Peyer's patch (tissue), 4 donors: Measurements from ENCODE around the gene FEN1. TPM values are rescaled to one million over a fixed set of nuclear protein-coding genes. Genes with fewer than 3 reads are reported as not detected.

ENCODE experiments used
- DNase-seq, 3 donors: peaks; one replicate each; pipeline ENCODE4 v3.0.0-alpha.2; 2017 to 2019
- H3K27ac ChIP-seq, 4 donors: fragments of 200-600 bp; sonication (generic); one replicate each; pipeline ENCODE4 v1.5.1; 2016 to 2019
- H3K27me3 ChIP-seq, 2 donors: fragments of 200-600 bp; sonication (generic); one replicate each; pipeline ENCODE4 v1.5.1; 2019
- H3K36me3 ChIP-seq, 3 donors: fragments of 200-600 bp; sonication (generic); one replicate each; pipeline ENCODE4 v1.5.1; 2016 to 2019
- H3K4me1 ChIP-seq, 4 donors: fragments of 200-600 bp; sonication (generic); one replicate each; pipeline ENCODE4 v1.5.1; 2016 to 2019
- H3K4me3 ChIP-seq, 4 donors: fragments of 200-600 bp; sonication (generic); 1 replicate in 3 of 4; 2 replicates in 1 of 4; pipeline ENCODE4 v1.5.1; 2016 to 2019; ENCODE audit warnings: mild to moderate bottlenecking in 1 of 4
- H3K9me3 ChIP-seq, 4 donors: fragments of 200-600 bp; sonication (generic); one replicate each; pipeline ENCODE4 v1.5.1; 2016 to 2019; ENCODE audit warnings: mild to moderate bottlenecking in 1 of 4
- CTCF ChIP-seq, 6 experiments: fragments of 450-650 bp in 4 of 6; fragments of 200-600 bp in 2 of 6; sonication (generic) in 1 of 6; IDR thresholded peaks; one replicate each; pipeline ENCODE4 v1.5.1; 2017 to 2019; ENCODE audit warnings: antibody characterized with exemption in 6 of 6, mild to moderate bottlenecking in 3 of 6, moderate library complexity in 1 of 6
- POLR2A ChIP-seq, 2 donors: fragments of 450-650 bp; IDR thresholded peaks; one replicate each; pipeline ENCODE4 v1.5.1; 2017; ENCODE audit warnings: antibody characterized with exemption in 2 of 2, mild to moderate bottlenecking in 2 of 2, moderate library complexity in 2 of 2
- total RNA-seq, 4 donors: library from RNA; depleted of rRNA; stranded (reverse); fragments of >200 nt; gene quantifications; one replicate each; pipeline ENCODE4 v1.1.0, GENCODE V29; 2016

Gene FEN1
- total RNA-seq, 4 donors from 2014 or later: 4.3 to 33.0 (median 8.8) TPM

GRCh38 chr11:61814247-61814957 is 21.7 kb downstream of the FEN1 start:
- TF ChIP-seq CTCF (IDR thresholded peaks at IDR 0.05) (no peak), POLR2A (IDR thresholded peaks at IDR 0.05) (no peak)
- Histone ChIP-seq H3K9me3 (no peaks in the 10 kb centered on the region), H3K36me3 (peaks cover 0 to 4% (median 0%) of the 10 kb centered on the region in 3 donors), H3K4me3 (peak overlapping the region; percentile 62 to 69 (median 65)), H3K27me3 (no peaks in the 10 kb centered on the region), H3K4me1 (peaks cover 0 to 26% (median 18%) of the 10 kb centered on the region in 4 donors), H3K27ac (peak overlapping the region; percentile 79 to 95 (median 86))
- DNase-seq: no peak

- Histone ChIP-seq H3K27me3 (no peaks in the 10 kb centered on the region), H3K4me1 (peaks cover 0 to 26% (median 18%) of the 10 kb centered on the region in 4 donors), H3K36me3 (peaks cover 0 to 4% (median 0%) of the 10 kb centered on the region in 3 donors), H3K9me3 (no peaks in the 10 kb centered on the region), H3K4me3 (peak overlapping the region; percentile 62 to 69 (median 65)), H3K27ac (peak overlapping the region; percentile 79 to 95 (median 86))
- TF ChIP-seq CTCF (IDR thresholded peaks at IDR 0.05): no peak
- peak; percentile 55 to 70 for TF ChIP-seq POLR2A (IDR thresholded peaks at IDR 0.05)
- peak; percentile 62 to 91 (median 84) for DNase-seq
These were observed 22.5 kb downstream of the FEN1 start for GRCh38 chr11:61814958-61815789.

DNA sequence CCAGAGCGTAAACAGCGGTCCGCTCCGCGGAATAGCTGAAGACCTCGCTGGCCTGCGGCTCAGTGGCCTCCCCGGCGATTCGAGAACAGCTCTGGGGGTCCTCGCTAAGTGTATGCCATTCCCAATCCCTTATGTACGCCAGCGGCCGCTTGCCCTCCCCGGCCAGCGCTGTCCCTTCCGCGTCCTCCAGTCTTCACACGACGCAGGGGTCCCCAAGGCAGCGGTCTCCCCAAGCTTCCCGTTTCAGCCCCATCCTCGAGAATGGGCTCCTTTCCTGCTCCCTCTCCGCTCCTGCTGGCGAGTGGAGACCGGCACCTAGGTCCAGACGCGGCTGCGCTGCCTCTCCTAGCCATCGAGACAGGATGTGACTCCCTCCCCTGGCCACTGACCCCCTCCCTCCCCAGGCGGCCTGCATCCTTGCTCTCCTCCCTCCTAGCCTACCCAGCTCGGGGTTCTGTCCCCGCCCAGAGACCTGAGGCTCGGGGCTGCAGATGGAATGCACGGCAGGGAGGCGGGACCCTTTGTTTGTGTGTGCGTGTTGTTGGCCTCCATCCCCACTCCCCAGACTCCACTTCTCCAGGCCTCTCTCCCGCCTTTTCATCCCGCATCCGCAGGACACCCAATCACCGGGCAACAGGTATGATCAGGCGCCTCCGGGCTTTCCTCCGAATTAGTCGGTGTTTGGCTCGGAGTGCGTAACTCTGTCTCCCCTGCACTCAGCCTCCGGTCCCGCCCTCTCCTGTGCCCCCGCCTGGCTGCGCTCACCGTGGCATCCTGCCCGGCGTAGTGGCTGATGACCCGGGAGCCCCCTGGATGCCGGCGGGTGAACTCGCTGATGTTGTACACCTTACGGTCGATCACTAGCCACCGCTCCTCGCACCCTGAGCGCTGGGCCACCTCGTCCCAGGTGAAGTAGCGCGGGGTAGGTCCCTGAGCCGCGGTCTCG is 23.4 kb downstream of the FEN1 start:
- Histone ChIP-seq H3K4me3 (peak overlapping the region; percentile 62 to 69 (median 65)), H3K36me3 (peaks cover 0 to 4% (median 0%) of the 10 kb centered on the region in 3 donors), H3K9me3 (no peaks in the 10 kb centered on the region), H3K4me1 (peaks cover 0 to 33% (median 18%) of the 10 kb centered on the region in 4 donors), H3K27me3 (no peaks in the 10 kb centered on the region), H3K27ac (peak overlapping the region; percentile 79 to 95 (median 86))
- TF ChIP-seq POLR2A (IDR thresholded peaks at IDR 0.05) (no peak), CTCF (IDR thresholded peaks at IDR 0.05) (no peak)
- DNase-seq: peak; percentile 55 to 70 (median 61)

- Histone ChIP-seq H3K36me3 (peaks cover 0 to 4% (median 0%) of the 10 kb centered on the region in 3 donors), H3K4me3 (peak within 1 kb of the TSS; percentile 62 to 69 (median 65)), H3K27me3 (no peaks in the 10 kb centered on the region), H3K27ac (peak within 1 kb of the TSS; percentile 79 to 95 (median 86)), H3K4me1 (peaks cover 0 to 34% (median 18%) of the 10 kb centered on the region in 4 donors), H3K9me3 (no peaks in the 10 kb centered on the region)
- peak; percentile 76 to 89 (median 78) for DNase-seq
- TF ChIP-seq CTCF (IDR thresholded peaks at IDR 0.05): peak in 5 of 6 experiments; percentile 28 to 48 (median 44)
- no peak for TF ChIP-seq POLR2A (IDR thresholded peaks at IDR 0.05)
These were observed 24.2 kb downstream of the FEN1 start, which contains the start of gene FADS1 for GRCh38 chr11:61816736-61817455. FADS1 (minus strand) TSS chr11:61817003; CDS start chr11:61816929, 74 bp downstream.
